HEK293T (cell line): ENCODE data around the gene TRPM5.

ENCODE experiments used
- BHLHE40 ChIP-seq: fragments of 450-650 bp; IDR thresholded peaks from 2 replicates; pipeline ENCODE4 v1.6.1; 2016; ENCODE audit warnings: mild to moderate bottlenecking, moderate library complexity, borderline replicate concordance
- FOXK2 ChIP-seq: fragments of 450-650 bp; IDR thresholded peaks from 2 replicates; pipeline ENCODE4 v1.6.1; 2016; ENCODE audit warnings: mild to moderate bottlenecking
- FOXM1 ChIP-seq: fragments of 450-650 bp; IDR thresholded peaks from 2 replicates; pipeline ENCODE4 v1.6.1; 2017; ENCODE audit warnings: mild to moderate bottlenecking, borderline replicate concordance
- SP1 ChIP-seq: fragments of 450-650 bp; IDR thresholded peaks from 2 replicates; pipeline ENCODE4 v1.6.1; 2017

DNA sequence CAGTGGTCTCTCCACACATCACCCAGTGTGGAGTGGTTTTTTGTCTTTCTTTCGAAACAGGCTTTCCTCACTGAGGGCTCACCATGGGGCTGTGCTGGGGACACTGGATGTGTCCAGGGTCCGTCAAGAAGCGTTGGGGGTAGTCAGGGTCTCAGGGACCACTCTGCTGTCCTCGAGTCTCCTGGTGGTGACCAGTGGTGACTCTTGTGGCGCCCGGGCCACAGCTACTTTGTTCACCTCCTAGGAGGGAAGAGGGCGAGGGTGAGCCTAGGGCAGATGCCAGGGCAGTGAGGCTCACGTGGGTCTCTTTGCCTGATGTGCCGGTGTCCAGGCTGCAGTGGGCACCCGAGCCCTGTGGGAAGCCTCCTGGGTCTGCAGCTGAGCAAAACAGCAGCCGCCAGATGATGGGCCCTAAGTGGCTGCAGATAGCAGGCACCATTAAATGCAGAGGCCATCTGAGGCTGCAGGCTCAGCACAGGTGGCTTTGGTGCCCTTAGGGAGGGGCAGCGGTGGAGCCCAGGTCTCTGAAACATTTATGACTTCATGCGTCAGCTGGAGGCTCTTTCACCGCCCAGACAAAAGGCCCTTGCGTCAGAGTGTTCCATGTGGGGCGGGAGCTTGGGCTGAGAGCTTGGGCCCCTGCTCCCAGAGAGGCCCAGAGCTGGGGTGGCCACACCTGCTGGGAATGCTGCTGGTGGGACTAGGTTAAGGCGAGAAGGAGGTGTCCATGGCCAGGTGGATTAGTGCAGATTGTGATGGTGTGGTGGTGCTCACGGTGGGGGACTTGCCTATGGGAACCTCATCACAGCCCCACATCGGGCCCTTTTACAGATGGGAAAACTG is 30.0 kb upstream of the TRPM5 start:
- no peak for TF ChIP-seq FOXK2
- no peak for TF ChIP-seq SP1
- TF ChIP-seq FOXM1, result no peak
- TF ChIP-seq BHLHE40, result no peak
